Activated naive CD4-positive, alpha-beta T cell treated with anti-CD3 and anti-CD28 coated beads, Interleukin-2, amount 50 U/mL, for 72 hours (primary cell): ENCODE results near the gene TM2D3. TPM values are rescaled to one million over a fixed set of nuclear protein-coding genes. Genes with fewer than 3 reads are reported as not detected.

ENCODE experiments used
- ATAC-seq, 2 donors: fragments of 150-1000 bp; cut with Tn5 transposase; 2 replicates each; pipeline ENCODE4 v1.10.0; 2021; ENCODE audit warnings: mild to moderate bottlenecking in 2 of 2, moderate library complexity in 2 of 2
- DNase-seq, 2 donors: peaks; one replicate each; pipeline ENCODE4 v3.0.0; 2021 to 2022; ENCODE audit warnings: low spot score in 2 of 2
- H3K27ac Mint-ChIP-seq, 2 donors: one replicate each; pipeline ENCODE4 v1.8.0; 2022; ENCODE audit warnings: mild to moderate bottlenecking in 2 of 2, mixed read lengths in 2 of 2
- H3K36me3 Mint-ChIP-seq, 2 donors: one replicate each; pipeline ENCODE4 v1.8.0; 2022; ENCODE audit warnings: mixed read lengths in 2 of 2
- H3K9me3 Mint-ChIP-seq, 2 donors: one replicate each; pipeline ENCODE4 v1.8.0; 2022; ENCODE audit warnings: mixed read lengths in 2 of 2
- total RNA-seq, 2 donors: library from RNA; stranded (reverse); gene quantifications; one replicate each; pipeline ENCODE4 v1.2.3, GENCODE V29; 2022

Gene TM2D3
- total RNA-seq, 2 donors from 2014 or later, result 33.5 to 56.7 TPM

DNA sequence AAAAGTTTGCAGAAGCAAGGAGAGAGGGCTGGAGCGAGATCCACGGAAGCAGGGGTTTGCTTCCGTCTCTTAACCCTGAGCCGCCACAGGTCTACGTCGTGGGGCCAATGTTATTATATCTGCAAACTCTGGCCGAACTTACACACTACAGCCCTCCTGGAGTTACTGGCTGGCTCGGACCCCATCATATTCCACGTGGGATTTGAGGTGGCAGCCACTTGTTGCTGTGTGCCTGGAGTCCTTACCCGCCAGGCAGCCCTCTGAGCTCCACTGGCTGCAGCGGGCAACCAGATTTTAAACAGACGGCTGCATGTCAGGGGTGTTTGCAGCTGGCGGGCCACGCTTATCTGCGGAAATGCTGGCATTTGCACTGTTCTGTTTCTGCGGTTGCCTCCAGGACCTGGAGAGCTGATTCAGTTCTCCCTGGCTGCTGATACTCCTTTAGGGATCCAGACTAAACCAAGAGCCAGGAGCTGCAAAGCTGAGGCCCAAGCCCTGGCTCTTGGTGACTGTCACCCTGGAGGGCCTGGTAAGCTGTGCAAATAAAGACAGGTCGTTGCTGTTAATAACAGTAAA lies 34.7 kb downstream of the TM2D3 start:
- ATAC-seq, result no peak
- H3K27ac Mint-ChIP-seq, result no peak overlapping the region
- H3K9me3 Mint-ChIP-seq, result peaks cover 0 to 2% of the 10 kb centered on the region in 2 donors
- DNase-seq, result no peak
- H3K36me3 Mint-ChIP-seq, result peaks cover 2 to 4% of the 10 kb centered on the region in 2 donors

DNA sequence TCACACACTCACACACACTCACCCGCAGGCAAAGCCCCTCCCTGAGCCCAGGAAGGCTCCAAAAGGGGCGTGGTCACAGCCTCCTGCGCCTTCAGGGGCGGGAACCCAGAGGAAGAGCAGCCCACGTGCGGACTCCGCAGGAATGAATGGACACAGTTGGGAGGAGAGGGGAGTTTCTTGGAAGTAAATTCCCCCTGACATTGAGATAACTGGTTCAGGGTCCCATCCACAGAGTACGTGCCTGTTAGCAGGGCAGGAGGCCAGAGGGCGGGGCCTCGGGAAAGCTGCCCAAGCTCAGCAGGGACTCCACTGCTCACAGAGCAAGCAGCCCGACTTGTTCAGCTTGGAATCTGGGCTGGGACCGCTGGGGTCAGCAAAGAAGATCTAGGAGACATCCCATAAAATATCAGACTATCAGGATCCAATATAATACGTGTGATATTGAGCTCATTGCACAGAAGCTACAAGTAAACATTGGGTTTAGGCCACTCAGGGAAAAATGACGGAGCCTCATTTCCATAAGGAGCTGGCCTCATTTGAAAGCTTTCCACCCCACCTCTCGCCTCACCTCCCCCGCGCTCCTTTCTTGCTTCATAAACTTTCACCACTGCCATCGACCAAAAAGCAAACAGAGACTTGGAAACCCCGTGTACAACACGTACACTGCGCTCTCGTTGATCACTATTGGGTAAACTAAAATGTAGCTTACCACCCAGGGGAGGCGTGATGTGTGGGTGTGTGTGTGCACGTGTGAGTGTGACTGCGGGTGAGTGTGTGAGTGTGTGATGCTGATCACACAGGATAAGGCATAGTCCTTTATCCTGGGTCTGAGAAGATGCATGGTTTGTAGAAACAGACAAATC lies 36.0 kb downstream of the TM2D3 start:
- Mint-ChIP-seq H3K36me3 (peaks cover 0 to 4% of the 10 kb centered on the region in 2 donors), H3K9me3 (no peaks in the 10 kb centered on the region)
- no peak for ATAC-seq

DNA sequence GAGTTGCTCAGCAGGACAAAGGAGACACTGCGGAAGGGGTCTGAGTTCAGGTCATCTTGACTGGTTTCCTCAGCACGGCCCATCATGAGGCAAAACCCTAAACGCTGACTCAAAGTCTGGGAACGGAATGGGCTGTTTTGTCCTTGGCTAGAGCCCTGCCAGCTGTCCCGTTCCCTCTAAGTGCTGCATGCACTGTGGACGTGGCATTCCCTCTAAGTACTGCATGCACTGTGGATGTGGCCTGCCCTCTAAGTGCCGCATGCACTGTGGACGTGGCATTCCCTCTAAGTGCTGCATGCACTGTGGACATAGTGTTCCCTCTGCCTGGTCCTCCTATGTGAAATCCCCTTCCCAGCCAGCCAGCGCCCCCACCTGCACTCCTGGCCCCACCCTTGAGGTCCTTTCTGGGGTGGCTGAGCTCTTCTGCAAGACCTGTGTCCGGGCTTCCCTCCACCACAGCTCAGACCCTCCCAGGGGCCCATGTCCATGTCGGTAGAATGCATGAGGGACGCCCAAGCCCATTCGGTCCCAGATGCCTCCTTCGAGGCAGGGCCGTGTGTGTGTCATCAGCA lies 36.7 kb downstream of the TM2D3 start:
- Mint-ChIP-seq H3K27ac (no peak overlapping the region), H3K9me3 (no peaks in the 10 kb centered on the region), H3K36me3 (peaks cover 0 to 4% of the 10 kb centered on the region in 2 donors)
- DNase-seq (no peak), ATAC-seq (no peak)

More for the DNA sequence above, 36.0 kb downstream of the TM2D3 start:
- no peak overlapping the region for H3K27ac Mint-ChIP-seq
- DNase-seq, result no peak

DNA sequence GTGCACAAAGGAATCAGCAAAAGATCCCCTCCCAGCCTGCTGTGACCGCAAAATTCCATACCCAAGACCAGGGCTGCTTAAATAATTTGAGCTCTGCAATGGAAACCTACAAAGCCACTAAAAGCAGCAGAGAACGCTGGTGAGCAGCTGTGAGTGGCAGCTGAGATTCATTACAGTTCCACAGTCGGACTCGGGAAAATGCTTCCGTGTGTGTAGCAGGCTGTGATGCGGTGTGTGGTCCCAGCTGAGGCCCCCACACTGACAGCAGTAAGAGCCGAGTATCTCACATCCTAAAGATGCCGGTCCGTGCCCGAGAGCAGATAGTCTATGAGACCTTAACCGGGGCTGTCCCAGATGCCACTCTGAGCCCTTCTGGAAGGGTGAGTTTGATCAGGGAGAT lies 37.4 kb downstream of the TM2D3 start:
- peak in 1 of 2 donors; percentile 37 for DNase-seq
- H3K27ac Mint-ChIP-seq, result no peak overlapping the region
- no peak for ATAC-seq
- H3K36me3 Mint-ChIP-seq, result peaks cover 0 to 4% of the 10 kb centered on the region in 2 donors
- no peaks in the 10 kb centered on the region for H3K9me3 Mint-ChIP-seq

DNA sequence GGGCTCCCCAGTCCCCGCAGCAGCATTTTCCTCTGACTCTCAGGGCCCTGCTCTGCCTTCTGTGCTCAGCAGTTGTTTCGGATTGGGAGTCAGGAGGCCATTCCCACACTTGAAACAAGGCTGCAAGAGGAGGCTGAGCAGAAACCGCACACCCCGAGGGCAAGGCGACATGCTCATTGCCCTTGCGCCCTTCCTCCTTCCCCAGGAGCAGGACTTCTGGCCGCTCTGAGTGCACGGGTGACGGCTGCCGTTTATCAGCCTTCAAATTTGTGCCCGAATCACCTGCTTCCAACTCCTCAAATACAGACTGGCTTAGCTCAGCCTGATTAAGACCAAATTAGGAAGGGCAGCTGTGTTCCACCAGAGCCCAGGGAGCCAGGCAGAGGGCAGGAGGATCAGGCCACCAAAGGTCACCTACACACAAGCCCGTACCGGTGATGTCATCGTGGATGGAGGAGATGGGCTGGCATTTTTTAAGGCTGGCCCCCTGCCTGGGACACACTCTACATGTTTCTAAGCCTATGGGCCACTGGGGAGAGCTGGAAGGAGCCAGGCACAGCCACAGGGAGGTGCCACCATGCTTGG lies 38.1 kb downstream of the TM2D3 start:
- H3K27ac Mint-ChIP-seq, result no peak overlapping the region

DNA sequence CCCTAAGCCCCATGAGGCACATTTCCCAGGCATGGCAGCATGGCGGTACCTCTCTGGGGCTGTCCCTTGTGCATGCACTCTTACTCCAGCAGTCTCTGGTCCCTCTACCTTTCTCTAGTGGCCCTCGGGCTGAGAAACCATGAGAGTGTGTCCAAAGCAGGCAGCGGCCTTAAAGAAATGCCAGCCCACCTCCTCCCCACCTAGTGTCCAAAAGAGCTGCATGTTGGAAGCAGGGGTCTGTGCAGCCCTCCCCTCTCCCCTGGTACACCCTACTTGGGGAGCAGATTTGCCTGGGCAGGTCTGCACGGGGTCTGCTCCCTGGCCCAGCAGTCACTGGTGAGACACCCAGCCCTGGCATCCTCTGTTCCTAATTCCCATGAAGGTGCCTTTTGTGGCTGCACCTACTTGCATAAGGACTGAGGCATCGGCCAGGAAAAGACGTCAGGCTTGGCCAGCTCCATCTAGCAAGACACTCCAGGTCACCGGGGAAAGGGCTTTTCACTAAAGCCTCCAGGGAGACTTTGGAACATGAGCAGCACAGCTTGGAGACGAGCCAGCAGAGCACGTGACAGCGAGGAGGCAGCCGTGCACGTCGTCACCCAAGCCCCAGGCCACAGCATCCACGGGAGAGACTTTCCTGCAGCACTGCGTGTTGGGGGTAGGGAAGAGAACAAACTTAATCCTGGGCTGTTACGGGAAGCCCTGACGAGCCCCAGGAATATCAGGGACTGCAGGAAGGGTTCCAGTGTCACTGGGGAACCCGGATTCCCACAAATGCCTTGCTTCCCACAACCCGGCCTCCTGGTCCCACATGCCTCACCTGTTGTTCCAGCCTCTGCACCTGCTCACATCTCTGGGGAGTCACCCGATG lies 38.8 kb downstream of the TM2D3 start:
- Mint-ChIP-seq H3K27ac (no peak overlapping the region), H3K9me3 (no peaks in the 10 kb centered on the region), H3K36me3 (peaks cover 0 to 4% of the 10 kb centered on the region in 2 donors)
- DNase-seq (peak in 1 of 2 donors; percentile 23), ATAC-seq (no peak)

More for the DNA sequence above, 38.1 kb downstream of the TM2D3 start:
- H3K9me3 Mint-ChIP-seq, result no peaks in the 10 kb centered on the region
- ATAC-seq, result no peak
- peaks cover 0 to 4% of the 10 kb centered on the region in 2 donors for H3K36me3 Mint-ChIP-seq
- DNase-seq, result peak in 1 of 2 donors; percentile 33

DNA sequence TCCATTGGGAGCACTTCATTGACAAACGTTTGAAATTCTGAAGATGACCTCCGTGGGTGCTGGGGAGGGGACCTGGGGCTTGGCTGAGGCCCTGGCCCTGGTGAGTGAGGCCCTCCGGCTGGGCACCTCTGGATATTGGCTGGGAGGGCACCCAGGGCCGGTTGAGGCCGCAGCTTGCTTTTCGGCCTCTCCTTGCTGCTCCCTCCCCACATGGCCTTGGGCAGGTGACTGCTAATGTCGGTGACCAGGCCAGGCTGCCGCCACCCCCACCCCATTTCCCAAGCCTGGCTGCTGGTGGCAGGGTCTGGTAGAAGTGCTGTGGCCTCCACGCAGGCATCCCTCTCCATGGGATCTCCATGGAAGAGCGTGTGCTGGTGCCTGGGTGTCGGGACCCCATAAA lies 39.5 kb downstream of the TM2D3 start:
- no peak overlapping the region for H3K27ac Mint-ChIP-seq
- ATAC-seq, result no peak
- peaks cover 0 to 4% of the 10 kb centered on the region in 2 donors for H3K36me3 Mint-ChIP-seq
- H3K9me3 Mint-ChIP-seq, result no peaks in the 10 kb centered on the region
- no peak for DNase-seq

DNA sequence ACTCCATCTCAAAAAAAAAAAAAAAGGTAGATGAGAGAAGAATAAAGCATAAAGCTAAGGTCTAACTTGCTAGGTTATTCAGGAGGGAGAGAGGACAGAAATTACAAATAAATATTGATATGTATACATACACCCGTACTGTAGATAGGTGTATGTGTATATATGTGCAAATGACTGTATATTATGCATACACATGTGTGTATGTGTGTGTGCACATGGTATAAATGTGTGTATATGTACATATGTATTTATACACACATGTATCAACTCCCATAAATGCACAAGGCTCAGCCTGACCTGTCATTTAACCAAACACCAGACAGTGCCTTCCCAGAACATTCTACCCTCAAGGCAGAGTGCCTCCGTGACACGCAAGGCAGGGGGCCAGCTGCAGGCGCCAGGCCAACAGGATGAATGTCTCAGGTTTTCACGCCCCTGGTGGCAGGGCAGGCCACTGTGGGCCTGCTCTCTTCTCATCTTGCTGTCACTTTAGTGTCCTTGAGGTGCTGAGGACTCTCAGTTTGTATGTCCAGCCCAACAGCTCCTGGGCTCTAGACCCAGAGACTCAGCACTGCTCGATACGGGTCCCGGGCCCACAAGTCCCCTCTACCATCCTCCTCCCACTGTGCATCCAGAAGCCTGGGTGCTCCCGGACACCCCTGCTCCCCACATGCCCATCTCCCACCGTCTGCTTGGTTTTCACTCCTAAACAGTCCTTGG lies 40.4 kb downstream of the TM2D3 start:
- Mint-ChIP-seq H3K36me3 (no peaks in the 10 kb centered on the region), H3K9me3 (no peaks in the 10 kb centered on the region), H3K27ac (no peak overlapping the region)
- ATAC-seq, result no peak
- no peak for DNase-seq

DNA sequence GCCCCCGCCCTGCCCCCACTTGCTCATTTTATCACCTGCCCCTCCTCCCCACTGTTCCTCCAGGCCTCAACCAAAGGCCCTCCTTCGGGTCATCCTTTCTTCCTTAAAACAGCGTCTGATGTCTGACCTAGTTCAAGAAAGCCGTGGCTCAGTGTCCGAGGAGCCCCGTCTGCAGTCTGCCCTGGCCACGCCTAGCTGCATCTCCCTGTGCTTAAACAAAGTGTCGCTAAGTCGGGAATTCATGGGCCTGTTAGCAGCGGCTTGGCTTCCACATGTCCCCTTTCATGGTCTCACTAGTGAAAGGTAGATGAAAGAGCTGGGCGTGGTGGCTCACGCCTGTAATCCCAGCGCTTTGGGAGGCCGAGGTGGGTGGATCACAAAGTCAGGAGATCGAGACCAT lies 41.2 kb downstream of the TM2D3 start:
- H3K36me3 Mint-ChIP-seq, result no peaks in the 10 kb centered on the region
- no peaks in the 10 kb centered on the region for H3K9me3 Mint-ChIP-seq
- no peak overlapping the region for H3K27ac Mint-ChIP-seq
- ATAC-seq (no peak), DNase-seq (no peak)

DNA sequence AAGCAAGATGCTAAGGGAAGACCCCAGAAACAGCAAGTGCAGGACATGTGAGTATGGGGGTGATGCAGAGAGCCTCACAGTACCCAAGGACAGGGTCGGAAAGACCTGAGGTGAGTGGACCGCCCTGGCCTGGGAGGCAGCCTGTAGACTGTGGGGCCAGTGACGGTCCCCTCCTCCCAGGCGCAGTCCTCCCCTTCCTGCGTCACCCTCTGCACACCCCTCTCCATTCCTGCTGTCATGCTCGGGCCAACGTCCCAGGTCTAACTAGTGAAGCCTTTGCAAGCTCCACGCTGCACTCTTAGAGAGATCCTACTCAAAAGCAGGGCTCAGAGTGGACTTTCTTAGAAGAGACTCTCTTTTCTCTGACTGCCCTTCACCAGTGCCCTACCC lies 41.6 kb downstream of the TM2D3 start:
- Mint-ChIP-seq H3K36me3 (no peaks in the 10 kb centered on the region), H3K9me3 (no peaks in the 10 kb centered on the region), H3K27ac (no peak overlapping the region)
- DNase-seq, result no peak
- no peak for ATAC-seq

DNA sequence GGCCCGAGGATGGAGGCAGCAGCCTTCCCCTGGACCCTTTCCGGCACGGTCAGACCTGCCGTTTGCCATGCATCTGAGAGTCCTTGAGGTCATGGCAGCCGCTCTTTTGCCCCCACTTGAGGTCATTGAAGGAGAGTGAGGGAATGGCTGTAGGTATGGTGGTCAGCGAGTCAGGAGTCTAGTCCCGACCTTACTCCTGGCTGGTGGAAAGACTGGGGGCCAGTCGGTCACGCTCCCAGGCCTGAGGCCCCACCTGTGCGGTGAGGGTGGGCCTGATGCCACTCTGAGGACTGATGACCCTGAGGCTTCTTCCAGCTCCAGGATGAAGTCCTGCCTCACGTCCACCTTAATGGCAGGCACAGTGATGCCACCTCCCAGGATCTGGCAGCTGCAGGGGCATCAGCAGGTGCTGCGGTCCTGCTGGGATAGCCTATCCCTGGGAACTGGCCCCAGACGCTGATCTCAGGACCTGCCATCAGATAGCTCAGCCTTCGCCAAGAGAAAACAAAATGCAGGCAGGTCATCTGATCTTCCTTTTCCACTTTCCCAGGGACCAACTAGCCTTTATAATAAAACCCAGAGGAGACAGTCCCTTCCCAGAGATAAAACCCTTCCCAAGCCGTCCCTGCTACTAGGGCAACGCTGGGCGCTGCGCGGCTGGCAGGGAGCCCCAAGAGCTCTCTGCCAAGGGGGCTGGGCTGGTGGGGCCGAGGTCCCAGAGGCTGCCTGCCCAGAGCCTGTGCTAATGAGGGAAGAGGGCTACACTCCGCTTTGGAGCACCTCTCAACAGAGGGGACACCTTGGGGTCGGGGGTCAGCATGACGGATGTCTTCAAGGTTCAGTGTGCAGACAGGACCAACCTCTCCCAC lies 42.2 kb downstream of the TM2D3 start:
- Mint-ChIP-seq H3K27ac (no peak overlapping the region), H3K9me3 (no peaks in the 10 kb centered on the region), H3K36me3 (peaks cover 0 to under 1% of the 10 kb centered on the region in 2 donors)
- DNase-seq (no peak), ATAC-seq (no peak)

DNA sequence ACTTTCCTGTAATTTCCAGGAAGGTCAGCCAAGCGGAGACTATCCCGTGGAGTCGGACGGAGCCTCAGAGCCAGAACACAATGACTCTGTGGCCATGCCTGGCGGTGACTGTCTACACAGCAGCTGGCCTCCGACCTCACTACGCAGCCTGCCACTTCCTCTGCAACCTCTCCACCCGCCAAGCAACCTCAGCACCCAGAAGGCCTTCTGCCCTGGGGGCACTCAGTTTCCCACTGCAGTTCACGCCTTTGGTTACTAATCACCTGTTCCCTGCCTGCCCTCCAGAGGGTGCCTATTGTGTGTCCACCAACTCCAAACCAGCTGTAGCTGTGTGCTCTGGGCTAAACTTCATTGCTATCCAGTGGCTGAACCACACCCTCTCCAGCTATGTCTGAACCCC lies 44.0 kb downstream of the TM2D3 start:
- peaks cover 0 to 6% of the 10 kb centered on the region in 2 donors for H3K36me3 Mint-ChIP-seq
- H3K9me3 Mint-ChIP-seq, result peaks cover 0 to 4% of the 10 kb centered on the region in 2 donors
- ATAC-seq, result no peak

DNA sequence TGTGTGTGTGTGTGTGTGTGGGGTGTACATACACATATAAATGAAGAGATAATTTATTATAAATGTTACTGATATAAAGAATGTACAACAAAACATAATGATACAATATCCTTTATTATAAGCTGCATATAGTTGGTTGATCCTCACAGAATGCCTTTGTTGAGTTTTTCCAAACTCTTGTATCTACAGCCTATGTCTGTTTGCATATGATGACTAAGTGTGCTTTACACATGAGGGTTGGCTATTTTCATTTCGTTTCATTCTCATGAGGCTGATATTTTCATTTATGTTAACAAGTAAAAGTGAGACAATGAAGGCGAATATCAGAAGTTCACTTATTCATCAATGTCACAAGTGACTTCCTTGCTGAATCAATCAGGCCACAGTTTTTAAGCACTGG lies 45.1 kb downstream of the TM2D3 start:
- no peak overlapping the region for H3K27ac Mint-ChIP-seq
- DNase-seq (no peak), ATAC-seq (no peak)
- H3K36me3 Mint-ChIP-seq, result peaks cover 0 to 6% of the 10 kb centered on the region in 2 donors
- peaks cover 0 to 4% of the 10 kb centered on the region in 2 donors for H3K9me3 Mint-ChIP-seq

More for the DNA sequence above, 44.0 kb downstream of the TM2D3 start:
- H3K27ac Mint-ChIP-seq, result no peak overlapping the region
- no peak for DNase-seq

DNA sequence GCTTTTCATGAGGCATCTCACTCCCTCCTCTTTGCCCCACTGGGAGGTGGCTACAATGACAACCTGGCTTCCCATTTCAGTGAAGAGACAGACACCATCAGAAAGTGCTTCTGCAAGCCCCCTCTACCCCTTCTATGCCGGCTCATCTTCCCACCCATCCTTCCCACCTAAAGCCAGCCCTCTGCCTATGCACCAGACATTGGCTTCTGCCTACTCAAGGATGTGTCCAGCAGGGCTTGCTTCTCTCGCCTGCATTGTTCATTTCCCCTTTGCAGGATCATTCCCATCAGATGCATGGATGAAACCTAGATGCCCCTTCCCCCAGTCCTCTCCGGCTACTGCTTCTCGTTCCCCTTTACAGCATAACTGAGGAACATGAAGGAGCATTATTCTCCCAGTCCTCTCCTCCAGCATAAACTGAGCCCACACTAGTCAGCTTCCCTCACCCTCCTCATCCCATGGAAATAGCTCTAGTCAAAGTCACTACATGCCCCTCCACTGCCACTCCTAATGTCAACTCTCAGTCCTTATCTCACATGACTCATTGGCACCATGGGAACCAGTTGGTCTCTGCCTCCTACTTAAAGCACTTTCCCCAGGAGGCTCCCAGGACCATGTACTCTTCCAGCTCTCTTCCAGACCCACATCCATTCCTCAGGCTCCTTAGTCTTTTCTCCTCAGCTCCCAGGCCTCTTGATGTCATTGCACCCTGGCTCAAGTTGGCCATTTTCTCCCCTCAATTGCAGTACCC lies 47.9 kb downstream of the TM2D3 start:
- no peak overlapping the region for H3K27ac Mint-ChIP-seq
- DNase-seq (no peak), ATAC-seq (no peak)
- peaks cover 0 to 12% of the 10 kb centered on the region in 2 donors for H3K36me3 Mint-ChIP-seq
- H3K9me3 Mint-ChIP-seq, result peaks cover 0 to 4% of the 10 kb centered on the region in 2 donors
